Activated CD8-positive, alpha-beta memory T cell treated with anti-CD3 and anti-CD28 coated beads for 48 hours (primary cell): ENCODE results near the gene FLNA.
"Not testable (repeated sequence)": the region's sequence is repeated elsewhere in the genome, so short reads cannot be mapped to it uniquely, and the experiment has no call there.

Experiments
- DNase-seq, 3 experiments: peaks; one replicate each; pipeline ENCODE4 v3.0.0-alpha.2; 2020; ENCODE audit warnings: low read depth in 2 of 3, low spot score in 2 of 3

Gene FLNA

GRCh38 chrX:154359362-154360154, 14.9 kb downstream of the FLNA start:
- no peak for DNase-seq

GRCh38 chrX:154358829-154359228, 15.6 kb downstream of the FLNA start:
- DNase-seq: no peak

DNA sequence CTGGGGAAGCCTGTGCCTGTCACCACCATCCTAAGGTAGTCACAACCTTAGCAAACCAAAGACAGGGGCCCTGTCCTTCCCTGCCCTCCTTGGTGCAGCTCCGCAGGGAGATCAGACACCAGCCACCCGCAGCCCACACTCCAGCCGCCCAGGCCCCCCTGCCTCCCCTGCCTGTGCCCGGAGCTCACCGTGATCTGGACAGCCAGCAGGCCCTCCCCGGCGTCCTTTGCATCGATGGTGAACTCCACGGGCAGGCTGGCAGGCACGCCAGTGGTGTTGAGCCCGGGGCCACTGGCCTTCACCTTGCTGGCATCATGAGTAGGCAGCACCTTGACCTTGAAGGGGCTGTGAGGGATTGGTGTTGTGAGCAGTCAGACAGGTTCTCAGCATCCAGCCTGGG, 16.4 kb downstream of the FLNA start:
- no peak for DNase-seq

DNA sequence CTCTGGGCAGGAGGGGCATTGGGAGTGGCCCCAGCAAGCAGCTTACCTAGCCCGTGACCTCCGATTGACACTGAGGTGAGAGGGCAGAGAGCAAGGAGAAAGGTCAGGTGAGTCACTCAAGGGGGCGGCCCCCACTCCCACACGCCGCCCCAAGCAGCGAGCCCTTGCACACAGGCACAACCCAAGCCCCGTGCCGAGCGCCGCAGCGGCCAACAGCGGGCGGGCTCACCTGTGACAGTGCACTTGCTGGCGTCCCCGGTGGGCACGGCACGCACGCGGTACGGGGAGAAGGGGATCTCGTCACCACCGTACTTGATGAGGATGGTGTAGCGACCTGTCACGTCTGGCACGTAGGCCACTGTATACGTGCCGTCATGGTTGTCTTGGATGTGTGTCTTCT, 17.2 kb downstream of the FLNA start:
- DNase-seq: no peak

- DNase-seq: no peak
These were observed 17.8 kb downstream of the FLNA start for GRCh38 chrX:154356596-154356995.

- no peak for DNase-seq
These were observed 18.7 kb downstream of the FLNA start for GRCh38 chrX:154355776-154356140.

- DNase-seq: no peak
These were observed 19.2 kb downstream of the FLNA start for GRCh38 chrX:154355094-154355775.

GRCh38 chrX:154354516-154354915, 19.9 kb downstream of the FLNA start:
- no peak for DNase-seq

GRCh38 chrX:154354013-154354412, 20.4 kb downstream of the FLNA start:
- DNase-seq: no peak

DNA sequence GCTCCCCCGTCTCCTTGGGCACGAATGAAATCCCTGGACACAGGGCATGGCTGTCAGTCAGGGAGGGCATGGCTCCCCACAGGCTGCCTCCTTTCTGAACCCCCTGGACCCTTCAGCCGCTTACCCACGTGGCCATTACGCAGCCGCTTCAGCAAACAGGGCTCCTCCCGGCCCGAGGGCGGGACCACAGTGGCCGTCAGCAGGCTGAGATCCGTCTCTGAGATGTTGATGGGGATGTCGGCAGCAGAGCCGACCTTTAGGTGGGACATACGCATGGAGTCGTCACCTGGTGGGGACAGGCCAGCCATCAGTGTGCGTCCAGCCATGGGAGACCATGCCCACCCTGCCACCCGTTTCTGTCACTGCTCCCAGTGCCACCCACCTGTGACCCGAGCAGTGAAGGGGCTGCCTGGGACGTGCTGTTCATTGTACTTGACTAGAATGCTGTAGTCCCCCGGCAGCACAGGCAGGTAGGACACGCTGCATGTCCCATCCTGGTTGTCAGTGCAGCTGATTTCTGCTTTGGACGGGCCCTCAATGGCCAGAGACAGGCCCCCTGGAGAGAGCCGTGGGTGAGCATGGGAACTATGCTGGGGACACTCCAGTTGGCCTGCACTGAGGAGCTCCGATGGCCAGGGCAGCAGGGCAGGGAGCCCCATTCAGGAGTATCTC, 21.1 kb downstream of the FLNA start:
- no peak for DNase-seq

DNA sequence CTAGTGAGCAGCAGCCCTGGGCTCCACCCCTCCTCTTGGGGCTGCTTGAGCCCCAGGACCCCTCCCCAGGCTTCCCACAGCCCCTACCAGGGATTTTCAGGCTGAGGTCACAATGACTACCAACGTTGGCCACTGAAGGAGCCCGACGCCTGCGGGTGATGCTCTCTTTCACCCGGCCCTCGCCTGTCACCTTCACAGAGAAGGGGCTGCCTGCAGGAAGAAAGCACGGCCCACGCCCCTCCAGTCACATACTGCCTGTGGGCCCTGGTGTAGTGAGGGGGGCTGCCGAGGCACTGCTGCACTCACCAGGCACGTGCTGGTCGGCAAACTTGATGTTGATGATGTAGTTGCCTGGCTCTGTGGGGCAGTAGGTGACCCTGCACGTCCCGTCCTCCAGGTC, 22.0 kb downstream of the FLNA start:
- DNase-seq: no peak

DNA sequence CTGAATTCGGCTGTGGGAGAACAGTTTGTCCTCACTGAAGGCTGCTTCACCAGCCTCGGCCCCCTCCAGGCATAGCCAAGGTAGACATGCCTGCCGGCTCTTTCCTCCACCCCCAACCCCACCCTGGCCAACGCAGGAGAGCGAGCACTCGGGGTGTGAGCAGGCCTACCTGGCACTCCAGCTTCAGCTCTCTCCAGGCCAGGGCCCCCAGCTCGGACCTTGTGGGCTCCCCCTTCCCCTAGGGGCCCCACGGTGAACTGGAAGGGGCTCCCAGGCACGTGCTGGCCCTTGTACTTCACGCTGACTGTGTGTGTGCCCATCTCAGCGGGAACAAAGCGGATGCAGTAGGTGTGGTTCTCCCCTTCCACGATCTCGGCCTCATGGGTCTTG, 22.4 kb downstream of the FLNA start:
- DNase-seq: no peak

DNA sequence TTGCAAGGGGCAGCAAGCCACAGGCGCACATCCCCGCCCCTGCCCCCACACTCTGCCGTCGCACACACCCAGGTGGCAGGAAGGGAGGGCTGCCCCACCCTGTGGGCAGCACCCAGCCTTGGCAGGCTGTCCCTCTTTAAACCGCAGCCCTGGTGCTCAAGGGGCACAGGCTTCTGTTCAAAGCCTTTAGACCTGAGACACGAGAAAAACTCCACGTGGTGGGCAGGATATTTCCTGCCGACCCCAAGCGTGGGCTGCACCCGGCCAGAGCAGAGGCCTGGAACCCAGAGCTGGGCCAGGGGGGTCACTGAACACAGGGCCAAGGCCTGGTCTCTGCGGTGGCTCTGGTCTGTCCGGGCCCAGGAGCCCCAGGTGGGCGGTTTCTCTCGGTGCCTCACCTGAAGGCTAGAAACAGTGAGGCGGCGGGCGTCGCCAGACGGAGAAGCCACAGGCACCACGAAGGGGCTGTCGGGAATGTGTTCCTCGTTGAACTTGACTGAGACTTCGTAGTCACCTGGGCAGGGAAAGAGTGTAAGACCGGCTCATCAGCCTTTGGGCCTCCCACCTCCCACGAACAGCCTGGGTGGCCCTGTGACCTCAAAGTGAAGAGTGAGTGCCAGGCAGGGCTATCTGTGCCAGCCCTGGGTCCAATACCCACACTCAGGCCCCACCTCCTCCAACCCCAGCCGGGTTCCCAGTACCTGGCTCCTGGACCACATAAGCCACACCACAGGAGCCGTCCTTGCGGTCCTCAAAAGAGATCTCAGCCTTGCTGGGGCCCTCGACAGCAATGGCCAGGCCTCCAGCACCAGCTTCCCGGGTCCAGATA, 23.0 kb downstream of the FLNA start:
- DNase-seq: no peak

GRCh38 chrX:154350429-154351182, 23.8 kb downstream of the FLNA start:
- DNase-seq: no peak

DNA sequence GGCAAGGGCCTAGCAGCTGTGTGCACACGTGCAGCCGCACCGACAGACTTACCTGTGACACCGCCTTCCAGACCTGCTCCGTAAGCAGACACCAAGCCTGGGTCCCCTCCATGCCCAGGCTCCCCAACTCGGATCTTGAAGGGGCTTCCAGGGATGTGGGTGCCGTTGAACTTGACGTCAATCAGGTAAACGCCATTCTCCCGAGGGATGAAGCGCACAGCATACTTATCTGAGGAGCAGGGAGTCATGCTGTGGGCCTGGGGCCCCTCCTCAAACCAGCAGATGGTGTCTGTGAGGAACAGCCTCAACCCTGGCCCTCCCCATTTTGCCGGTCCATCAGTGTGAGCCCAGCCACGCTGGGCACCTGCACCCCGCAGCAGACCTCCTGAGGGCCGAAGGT, 24.5 kb downstream of the FLNA start:
- DNase-seq: no peak

- DNase-seq: no peak
These were observed 25.0 kb downstream of the FLNA start for GRCh38 chrX:154349359-154349935.

DNA sequence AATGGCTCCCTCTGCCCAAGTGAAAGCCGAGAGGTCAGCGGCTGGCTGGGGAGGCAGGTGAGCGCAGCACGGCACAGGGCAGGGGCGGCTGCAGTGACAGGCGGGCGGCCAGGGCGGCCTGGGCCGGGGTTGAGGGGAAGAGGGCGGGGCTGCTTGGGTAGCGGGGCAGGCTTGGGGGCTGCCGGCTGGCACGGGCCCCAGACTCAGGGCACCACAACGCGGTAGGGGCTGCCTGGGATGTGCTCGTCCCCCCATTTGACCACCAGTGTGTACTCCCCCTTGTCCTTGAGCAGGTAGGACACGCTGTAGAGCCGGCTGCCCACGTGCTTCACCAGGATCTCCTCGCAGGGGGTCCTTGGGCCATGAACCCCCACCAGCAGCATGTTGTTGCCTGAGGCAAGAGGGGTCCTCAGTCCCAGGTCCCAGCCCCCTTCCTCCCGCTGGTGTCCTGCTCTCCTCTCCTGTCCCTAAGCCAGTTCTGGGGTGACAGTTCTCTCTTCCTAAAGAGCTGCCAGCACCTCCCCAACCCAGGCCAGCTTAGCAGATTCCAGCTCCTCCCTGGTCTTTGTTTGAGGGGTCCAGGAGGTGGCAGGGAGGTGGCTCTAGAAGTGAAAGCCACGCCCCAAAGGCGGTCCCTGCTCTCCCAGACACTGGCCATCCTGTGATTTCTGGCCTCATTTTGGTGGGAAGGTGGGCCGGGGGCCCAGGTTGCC, 25.6 kb downstream of the FLNA start:
- no peak for DNase-seq

DNA sequence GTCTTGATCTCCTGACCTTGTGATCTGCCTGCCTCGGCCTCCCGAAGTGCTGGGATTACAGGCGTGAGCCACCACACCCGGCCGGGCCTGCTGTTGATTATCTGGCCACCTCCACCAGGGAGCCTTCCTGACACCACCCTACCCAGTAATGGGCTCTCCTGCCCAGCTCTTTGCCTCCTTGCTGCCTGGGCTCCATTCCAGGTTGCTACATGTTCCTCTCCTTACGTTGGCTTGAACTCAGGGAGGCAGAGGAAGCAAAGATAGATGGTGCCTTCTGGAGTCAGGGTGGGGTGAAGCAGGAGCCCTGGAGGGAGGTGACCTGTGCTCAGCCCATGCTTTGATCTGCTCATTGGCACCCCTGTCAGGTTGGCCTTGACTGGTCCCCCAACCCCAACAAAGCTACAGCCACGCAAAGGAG, 26.3 kb downstream of the FLNA start:
- DNase-seq: no peak

DNA sequence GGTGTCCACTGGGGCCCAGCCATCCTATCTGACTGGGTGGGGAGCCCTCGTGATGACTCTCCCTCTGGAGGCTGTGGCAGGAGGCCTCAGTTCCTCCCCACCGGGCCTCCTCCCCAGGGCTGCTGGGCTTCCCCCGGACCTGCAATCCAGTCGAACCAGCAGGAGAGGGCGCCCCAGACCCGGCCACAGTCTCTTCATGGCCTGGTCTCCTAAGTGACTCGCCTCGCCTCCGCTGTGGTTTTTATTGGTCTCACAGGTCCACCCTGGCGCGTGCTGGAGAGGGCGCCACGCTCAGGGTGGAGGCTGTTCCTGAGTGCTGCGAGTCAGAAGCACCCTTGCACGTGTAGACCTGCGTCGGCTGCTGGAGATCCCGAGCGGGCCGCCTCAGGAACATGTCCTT, 30.8 kb downstream of the FLNA start:
- DNase-seq: not testable (repeated sequence)

GRCh38 chrX:154343063-154343462, 31.4 kb downstream of the FLNA start:
- not testable (repeated sequence) for DNase-seq
